ENCODE measurements around the gene PNPLA8. TPM values are rescaled to one million over a fixed set of nuclear protein-coding genes. Genes with fewer than 3 reads are reported as not detected.
A peak's percentile ranks its signal among the peaks of the same experiment; 100 is the strongest.
"Not testable (repeated sequence)": the region's sequence is repeated elsewhere in the genome, so short reads cannot be mapped to it uniquely, and the experiment has no call there.

Gene PNPLA8
- total RNA-seq, 1 donor from 2014 or later: 29.0 TPM

DNA sequence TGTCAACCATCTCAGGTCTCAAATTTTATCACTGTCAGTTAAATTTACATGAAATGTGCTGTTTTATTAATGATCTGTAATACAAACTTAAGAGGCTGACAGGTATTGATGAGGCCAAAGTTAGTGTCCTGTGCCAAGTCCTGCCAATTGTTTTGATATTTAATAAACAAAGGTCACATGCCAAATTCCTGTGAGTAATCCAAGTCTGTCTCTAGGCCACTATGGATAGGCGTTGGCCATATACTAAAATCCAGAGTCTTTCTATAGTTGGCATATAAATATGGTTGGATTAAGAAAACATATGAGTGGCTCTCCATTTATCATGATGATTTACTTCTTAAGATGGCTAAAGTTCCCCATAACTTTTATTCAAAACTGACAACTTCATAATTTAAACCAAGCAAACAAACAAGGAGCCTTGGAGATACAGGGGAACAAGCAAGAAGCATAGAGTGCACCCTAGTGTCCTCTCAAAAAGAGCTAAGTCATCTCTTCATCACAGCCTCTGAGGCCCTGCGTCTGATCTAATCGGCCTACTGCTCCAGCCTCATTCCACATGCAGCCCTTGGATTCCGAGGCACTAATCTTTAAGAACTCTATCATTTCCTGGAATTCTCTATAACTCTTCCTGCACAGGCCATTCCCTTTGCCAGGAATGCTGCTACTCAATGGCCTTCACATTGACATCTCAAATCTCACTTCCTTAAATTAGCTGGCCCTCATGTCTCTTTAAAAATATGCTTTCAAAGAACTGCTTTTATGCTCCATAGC, 37.0 kb downstream of the PNPLA8 start:
- ATAC-seq (ENCODE audit: poor library complexity): no peak
- intact Hi-C loops (cut with DNase I): no loop called here
- no peak for DNase-seq

DNA sequence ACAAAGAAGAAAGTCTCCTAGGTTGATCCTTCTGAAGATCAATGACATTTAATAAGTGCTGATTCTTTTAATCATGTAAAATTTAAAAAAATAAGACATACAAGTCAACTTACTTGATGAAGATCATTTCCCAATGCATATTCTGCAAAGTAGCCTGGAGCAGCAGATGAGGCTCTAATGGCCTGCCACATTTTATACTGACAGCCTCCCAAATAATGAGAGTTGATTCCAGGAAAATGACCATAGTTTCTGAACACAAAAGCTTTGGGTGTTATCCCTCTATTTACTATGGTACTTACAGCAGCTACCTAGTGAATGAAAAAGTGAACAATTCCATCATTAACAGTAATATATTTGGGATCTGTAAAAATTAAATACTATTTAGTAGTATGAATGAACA, 38.3 kb downstream of the PNPLA8 start:
- ATAC-seq (ENCODE audit: poor library complexity): no peak

DNA sequence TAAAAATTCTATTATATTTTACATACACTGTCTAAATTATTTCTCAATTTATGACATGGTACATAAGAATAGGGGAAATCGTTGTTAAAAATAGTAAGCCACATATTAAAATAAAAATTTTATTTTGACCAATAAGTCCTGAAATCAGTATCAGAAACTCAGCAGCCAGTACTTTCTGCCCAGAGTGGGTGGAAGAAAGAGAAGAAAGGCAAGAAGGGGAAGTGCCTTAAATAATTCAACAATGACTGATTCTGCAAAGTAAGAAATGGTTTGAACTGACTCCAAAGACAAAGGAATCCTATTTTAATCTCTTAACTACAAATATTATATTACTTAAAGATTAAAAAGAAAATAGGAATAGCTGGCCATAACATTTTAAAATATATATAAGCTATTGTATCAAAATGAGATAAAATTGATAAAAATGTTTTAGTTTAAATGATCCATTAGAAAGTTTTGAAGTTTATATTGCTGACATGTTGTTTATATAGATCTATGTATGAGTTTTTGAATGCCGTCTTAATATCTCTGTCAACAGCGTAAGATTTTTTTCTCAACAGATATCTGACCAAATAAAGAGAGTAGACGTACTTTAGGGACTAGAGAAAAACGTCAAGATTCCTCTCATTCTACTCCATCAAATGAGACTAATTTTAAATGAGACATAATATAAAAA, 39.5 kb downstream of the PNPLA8 start:
- DNase-seq: no peak
- intact Hi-C loops (cut with DNase I): no loop called here
- ATAC-seq (ENCODE audit: poor library complexity): no peak

More for the DNA sequence above, 38.3 kb downstream of the PNPLA8 start:
- no peak for DNase-seq
- intact Hi-C loops (cut with DNase I): no loop called here

DNA sequence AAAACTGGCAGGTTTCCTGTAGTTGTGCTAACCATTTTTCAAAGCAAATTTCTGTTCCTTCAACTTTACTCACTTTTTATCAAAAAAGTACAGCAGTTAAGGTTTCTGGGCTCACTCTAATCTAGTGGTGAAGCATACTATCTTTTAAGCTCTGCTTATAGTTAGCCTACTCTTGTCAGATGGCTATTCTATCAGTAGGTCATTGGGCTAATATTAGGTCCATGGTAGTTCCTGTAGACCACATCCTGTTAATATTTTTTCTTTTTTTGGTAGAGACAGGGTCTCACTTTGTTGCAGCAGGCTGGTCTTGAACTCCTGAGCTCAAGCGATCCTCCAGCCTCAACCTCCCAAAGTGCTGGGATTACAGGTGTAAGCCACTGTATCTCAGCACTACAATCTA, 41.8 kb downstream of the PNPLA8 start:
- intact Hi-C loops (cut with DNase I): no loop called here
- ATAC-seq (ENCODE audit: poor library complexity): no peak

DNA sequence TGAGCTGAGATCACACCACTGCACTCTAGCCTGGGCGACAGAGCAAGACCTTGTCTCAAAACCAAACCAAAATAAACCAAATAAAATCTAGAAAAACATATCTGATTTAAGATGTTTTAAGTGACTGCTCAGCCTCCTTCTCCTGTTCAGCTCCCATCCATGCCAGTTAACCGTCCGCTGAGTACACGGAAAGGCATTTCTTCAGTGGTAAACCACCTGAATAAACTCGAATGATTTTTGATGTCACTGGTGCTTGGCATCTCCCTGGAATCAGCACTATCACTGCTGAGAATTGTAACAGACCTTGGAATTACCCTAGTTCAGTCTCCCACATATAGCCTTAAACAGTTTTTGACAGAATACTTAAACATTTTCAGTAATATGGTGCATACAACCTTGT, 45.6 kb downstream of the PNPLA8 start:
- ATAC-seq (ENCODE audit: poor library complexity) (no peak), DNase-seq (no peak)
- intact Hi-C loops (cut with DNase I): no loop called here

More for the DNA sequence above, 41.8 kb downstream of the PNPLA8 start:
- DNase-seq: no peak

DNA sequence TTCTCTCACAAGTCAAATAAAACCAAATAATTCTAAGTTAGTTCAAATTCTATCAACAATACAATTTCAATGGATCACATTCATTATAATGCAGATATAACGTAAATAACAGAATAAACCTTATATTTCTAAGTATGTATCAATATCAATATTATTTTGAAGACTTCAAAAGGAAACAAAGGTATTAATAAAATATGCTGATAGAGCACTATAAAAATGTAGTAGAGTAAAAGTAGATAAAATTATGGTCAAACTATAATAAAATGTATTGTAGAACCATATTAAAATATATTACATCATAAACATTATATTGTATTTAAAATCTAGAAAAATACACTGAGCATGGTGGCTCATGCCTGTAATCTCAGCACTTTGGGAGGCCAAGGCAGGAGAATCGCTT, 46.2 kb downstream of the PNPLA8 start:
- no peak for ATAC-seq (ENCODE audit: poor library complexity)
- DNase-seq: no peak
- intact Hi-C loops (cut with DNase I): no loop called here

DNA sequence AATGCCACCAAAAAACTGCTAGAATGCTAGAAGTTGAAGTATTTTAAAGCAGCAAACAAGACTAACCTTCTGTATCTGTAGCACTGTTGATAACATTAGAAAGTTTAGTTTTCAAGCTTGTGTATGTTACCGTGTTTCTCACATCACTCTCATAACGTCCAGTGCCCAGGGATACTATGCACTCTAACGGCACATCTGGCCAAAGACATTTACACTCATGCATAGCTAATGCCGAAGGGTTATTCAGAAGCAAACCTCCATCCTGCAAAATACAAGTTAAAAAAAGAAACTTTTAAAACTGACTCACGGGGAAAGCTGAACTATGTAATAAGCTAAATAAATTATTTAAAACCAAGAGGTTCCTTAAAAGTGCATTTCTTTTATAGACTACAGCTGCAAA, 46.8 kb downstream of the PNPLA8 start:
- ATAC-seq (ENCODE audit: poor library complexity) (no peak), DNase-seq (no peak)
- intact Hi-C loops (cut with DNase I): no loop called here

DNA sequence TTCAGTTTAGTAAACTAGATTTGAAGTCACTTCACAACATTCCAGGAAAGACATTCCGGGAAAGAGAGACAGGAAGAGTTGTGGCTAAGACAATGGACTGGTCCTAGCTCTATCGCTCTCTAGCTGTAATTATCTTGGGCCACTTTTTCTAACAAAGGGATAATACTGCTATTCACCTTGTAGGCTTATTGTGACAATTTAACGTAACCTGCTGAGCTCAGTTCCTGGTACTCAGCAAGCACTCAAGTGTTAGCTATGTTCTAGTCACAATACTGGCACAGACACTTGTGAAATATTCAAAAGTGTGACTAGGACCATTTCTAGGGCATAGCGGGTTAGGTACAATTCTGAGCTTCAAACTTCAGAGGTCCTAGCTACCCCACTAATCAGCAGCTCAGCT, 57.7 kb downstream of the PNPLA8 start:
- intact Hi-C loops (cut with DNase I): no loop called here
- DNase-seq (no peak), ATAC-seq (ENCODE audit: poor library complexity) (no peak)

DNA sequence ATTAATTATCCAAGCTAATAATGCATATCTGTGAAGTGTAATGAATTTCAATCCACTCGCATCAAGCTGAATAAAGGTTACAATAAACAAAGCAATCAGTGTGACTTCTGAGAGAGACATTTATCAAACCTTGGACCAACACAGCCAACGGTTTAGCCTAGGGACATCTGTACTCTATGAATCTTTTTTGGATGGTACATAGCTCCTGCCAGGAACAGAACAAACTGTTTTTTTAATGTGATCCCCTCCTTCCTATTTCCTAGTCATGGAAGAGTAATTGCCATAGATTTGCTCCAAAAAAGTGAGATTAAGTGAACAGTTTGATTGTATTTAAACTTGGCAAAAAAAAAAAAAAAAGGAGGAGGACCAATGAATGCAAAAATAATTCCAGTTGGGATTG, 58.5 kb downstream of the PNPLA8 start:
- DNase-seq (no peak), ATAC-seq (ENCODE audit: poor library complexity) (no peak)
- intact Hi-C loops (cut with DNase I): no loop called here

DNA sequence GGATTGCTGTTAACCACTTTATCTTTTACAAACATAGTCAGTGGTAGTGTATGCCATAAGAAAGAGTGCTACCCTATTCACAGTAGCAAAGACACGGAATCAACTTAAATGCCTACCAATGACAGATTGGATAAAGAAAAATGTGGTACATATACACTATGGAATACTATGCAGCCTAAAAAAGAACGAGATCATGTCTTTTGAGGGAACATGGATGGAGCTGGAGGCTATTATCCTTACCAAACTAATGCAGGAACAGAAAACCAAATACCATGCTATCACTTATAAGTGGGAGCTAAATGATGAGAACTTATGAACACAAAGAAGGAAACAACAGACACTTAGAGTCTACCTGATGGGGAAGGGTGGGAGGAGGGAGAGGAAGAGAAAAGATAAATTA, 59.6 kb downstream of the PNPLA8 start:
- DNase-seq; ATAC-seq (ENCODE audit: poor library complexity); intact Hi-C loops (cut with DNase I): not testable (repeated sequence)

DNA sequence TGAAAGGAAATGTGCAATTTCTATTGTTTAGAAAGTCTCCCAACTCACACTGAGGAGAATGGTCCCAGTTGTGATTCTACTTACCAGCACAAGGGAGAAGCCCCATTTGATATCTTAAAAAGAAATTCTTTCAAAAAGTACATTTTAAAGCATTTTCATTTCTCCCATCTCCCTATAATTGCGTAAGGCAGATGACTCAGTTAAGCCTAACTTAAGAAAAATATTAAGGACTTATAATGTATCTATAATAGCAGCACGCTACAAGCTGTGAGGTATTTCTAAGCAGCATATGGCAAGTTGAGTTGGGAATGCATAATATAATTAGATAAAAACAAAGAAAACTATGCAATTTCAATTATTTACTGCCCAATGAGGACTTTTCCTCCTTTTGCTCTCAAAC, 61.2 kb downstream of the PNPLA8 start:
- ATAC-seq (ENCODE audit: poor library complexity) (no peak), DNase-seq (no peak)
- intact Hi-C loops (cut with DNase I): no loop called here

DNA sequence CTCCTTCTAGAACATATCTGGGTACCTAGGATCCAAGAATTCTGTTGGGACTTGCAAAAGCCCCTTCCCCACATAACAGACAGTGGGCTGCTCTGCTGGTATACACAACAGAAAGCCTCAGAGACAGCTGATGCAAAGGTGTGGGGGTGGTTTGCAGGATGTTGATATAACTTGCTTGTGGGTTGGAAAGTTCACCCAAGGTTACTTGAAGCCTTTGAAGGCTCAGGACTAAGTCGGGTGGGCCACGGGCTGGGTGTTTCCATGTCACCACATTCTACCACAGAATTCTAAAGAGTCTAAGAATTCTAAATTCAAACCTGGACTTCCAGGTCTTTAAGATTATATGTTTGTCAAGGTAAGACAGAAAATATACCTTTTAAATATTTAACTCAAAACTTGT, 62.3 kb downstream of the PNPLA8 start:
- ATAC-seq (ENCODE audit: poor library complexity): no peak

DNA sequence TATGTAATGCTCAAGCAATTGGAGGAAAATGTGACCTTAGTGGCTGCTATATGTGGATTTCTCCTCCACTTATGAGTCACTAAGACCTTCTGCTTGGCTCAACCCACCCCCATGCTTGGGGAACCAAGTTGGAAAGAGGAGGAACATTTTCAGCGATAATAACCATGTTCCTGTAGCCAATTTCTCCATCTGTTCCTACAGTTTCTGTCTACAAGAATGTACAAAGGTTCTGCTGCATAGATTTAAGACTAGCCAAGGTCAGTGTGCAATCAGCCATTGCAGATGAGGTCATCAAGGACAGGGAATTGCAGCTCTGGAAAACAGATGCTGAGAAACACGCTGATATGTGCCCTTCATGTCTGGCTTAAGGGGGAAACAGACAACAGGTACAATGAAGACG, 64.1 kb downstream of the PNPLA8 start:
- intact Hi-C loops (cut with DNase I): no loop called here
- no peak for DNase-seq
- peak; percentile 48 for ATAC-seq (ENCODE audit: poor library complexity)

More for the DNA sequence above, 62.3 kb downstream of the PNPLA8 start:
- intact Hi-C loops (cut with DNase I): no loop called here
- no peak for DNase-seq

DNA sequence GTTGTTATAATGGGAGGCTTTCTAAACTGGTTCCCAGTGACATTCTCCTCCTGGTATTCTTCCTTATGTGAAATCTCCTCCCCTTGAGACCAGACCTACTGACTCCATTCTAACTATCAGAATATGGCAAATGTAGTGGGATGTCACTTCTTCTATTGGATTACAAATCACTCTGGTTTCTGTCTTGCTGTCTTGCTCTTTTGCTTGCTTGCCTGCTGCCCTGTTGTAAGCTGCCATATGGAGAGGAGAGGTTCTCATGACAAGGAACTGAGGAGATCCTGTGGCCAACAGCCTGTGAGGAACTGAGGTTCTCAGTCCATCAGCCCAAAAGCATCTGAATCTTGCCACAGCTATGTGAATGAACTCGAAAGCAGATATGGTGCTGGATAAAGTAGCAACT, 65.0 kb downstream of the PNPLA8 start:
- no peak for DNase-seq
- ATAC-seq (ENCODE audit: poor library complexity): no peak
- intact Hi-C loops (cut with DNase I): no loop called here

DNA sequence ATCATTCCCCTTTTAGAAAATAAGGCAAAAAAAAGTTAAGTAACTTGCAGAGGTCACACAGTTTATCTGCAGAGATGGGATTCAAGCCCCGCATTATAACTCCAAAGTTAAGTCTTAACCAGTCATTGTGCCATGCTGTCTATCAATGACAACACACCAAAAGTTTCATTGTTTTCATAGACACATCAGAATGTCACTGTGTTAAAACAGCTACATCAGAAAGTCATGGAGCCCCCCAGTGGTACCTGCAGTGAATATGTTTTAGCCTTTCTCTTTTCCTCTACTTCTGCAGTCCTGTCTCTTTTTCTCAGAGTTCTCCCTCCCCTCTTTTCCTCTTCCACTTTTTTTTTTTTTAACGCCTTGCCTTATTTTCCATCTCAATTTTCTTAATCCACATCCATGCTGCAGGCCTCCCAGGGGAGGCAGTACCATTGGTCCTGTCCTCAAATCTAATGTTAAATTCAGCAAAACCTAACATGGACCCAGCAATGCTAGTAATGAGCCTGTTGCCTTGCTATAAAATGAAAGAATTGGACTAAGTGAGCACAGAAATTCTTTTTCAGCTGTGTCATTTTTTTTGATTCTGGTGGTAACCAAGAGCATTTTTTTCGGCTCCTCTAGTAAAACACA, 65.9 kb downstream of the PNPLA8 start:
- ATAC-seq (ENCODE audit: poor library complexity): no peak
- intact Hi-C loops (cut with DNase I): loop anchor here (10.0 kb wide), 1 partner anchor 275 kb away; no protein-coding TSS in a partner anchor
- DNase-seq: no peak

DNA sequence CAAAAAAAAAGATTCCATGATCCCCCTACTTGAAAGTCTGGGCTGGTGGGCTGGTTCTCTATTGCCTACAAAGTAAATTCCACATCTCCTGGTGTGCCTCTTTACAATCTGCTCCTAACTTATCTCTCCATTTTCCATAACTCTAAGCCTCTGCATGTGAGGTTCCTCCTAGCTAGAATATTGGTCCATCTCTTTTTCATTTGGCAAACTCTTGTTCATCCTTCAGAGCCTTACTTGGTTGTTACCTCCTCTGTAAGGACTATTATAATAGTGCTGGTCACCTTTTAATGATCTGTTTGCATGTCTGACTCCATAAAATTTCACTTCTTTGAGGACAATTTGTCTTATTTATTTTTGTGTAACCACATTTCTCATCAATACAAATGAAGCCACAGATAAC, 68.1 kb downstream of the PNPLA8 start:
- intact Hi-C loops (cut with DNase I): loop anchor here (10.0 kb wide), 1 partner anchor 273 kb away; no protein-coding TSS in a partner anchor
- DNase-seq: no peak
- no peak for ATAC-seq (ENCODE audit: poor library complexity)

DNA sequence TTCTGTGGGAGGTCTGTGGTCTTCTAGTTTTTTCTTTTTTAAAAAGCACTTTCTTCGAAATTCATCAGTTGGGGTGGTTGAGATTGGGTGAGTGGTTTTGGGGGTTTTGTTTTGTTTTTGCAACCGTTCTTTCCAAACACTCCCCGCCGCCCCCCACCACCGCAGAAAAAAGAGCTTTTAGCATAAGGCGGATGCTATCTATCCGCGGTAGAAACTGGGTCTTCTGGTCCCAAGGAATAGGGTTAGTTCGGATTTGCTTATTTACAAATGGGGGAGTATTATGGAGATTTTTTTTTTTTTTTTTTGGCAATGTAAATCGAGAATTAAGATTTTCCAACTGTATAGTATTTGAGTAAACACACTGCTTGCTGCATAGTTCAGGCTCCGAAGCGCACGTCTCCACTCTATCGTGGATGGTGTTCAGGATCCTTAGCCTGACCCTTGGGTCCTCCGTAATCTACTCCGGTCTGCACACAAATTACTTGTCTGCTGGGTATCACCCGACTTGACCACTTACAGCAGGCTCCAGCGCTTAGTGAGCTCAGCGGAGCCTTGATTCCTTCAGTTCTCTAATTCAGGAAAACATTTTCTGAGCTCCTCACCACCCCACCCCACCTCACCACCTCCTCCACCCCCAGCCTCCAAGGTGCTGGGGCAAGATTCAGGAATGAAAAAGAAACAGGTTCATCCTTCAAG, 68.9 kb downstream of the PNPLA8 start:
- ATAC-seq (ENCODE audit: poor library complexity) (no peak), DNase-seq (no peak)
- intact Hi-C loops (cut with DNase I): loop anchor here (10.0 kb wide), 1 partner anchor 272 kb away; no protein-coding TSS in a partner anchor

DNA sequence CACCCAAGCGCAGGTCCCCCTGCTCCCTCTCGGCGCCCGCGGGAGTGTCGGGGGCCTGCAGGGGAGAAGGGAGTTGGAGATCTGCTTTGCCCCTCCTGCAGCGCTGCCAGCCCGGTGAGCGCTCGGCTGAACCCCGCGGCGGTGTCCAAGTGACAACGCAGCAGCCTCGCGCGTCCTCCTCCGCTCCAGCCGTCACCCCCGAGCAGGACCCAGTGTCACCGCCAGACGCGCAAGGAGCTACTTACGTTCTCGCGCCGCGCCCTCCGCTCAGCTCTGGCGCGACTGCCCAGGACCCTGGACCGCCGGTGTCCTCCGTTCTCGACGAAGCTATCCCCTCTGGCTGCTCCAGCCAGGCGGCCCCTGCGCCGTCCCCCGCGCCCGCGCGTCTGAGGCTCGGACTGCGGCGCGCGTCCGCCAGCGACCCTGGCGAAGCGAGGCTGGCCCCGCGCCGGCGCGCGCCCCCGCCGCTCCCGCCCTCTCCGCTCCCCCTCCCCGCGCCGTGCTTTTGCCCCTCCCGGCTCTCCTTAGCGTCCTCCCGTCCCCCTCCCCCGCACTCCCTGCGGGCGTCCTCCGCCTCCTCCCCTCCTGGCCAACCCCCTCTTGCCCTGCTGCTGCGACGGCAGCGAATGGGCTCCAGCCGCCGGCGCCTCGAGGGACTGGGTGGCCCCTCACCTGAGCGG, 69.8 kb downstream of the PNPLA8 start, which contains the start of gene NRCAM:
Gene NRCAM (minus strand): TSS at position 439 of the 680 bp plus-strand sequence. CDS start 216,372 bp downstream, outside the sequence.
- DNase-seq: peak; percentile 43
- intact Hi-C loops (cut with DNase I): loop anchor here (10.0 kb wide), 1 partner anchor 271 kb away; no protein-coding TSS in a partner anchor
- peak; percentile 43 for ATAC-seq (ENCODE audit: poor library complexity)
